Smooth muscle cell (in vitro differentiated cells): ENCODE data around the gene DBR1. TPM values are rescaled to one million over a fixed set of nuclear protein-coding genes. Genes with fewer than 3 reads are reported as not detected.
A peak's percentile ranks its signal among the peaks of the same experiment; 100 is the strongest.

Source experiments
- DNase-seq: peaks from one replicate; lab custom pipeline; 2025; ENCODE audit not compliant: unreplicated experiment; lab: John Stamatoyannopoulos, UW
- H2AFZ ChIP-seq: fragments of 200-600 bp; sonication (generic); 2 replicates; pipeline ENCODE4 v1.6.0; 2016; ENCODE audit warnings: antibody characterized with exemption, low read depth, mild to moderate bottlenecking
- H3F3A ChIP-seq: fragments of 200-600 bp; sonication (generic); 2 replicates; pipeline ENCODE4 v1.6.0; 2017; ENCODE audit warnings: antibody characterized with exemption, low read depth
- H3K27ac ChIP-seq: fragments of 200-600 bp; sonication (generic); 2 replicates; pipeline ENCODE4 v1.5.1; 2016; ENCODE audit warnings: low read depth, mild to moderate bottlenecking
- H3K27me3 ChIP-seq: fragments of 200-600 bp; sonication (generic); 2 replicates; pipeline ENCODE4 v1.6.1; 2016; ENCODE audit warnings: low read depth, mild to moderate bottlenecking
- H3K36me3 ChIP-seq: fragments of 200-600 bp; sonication (generic); 2 replicates; pipeline ENCODE4 v1.5.1; 2016; ENCODE audit warnings: low read depth
- H3K4me1 ChIP-seq: fragments of 200-600 bp; sonication (generic); 2 replicates; pipeline ENCODE4 v1.5.1; 2016; ENCODE audit warnings: low read depth
- H3K4me2 ChIP-seq: fragments of 200-600 bp; sonication (generic); 2 replicates; pipeline ENCODE4 v1.6.0; 2016; ENCODE audit warnings: mild to moderate bottlenecking
- H3K4me3 ChIP-seq: fragments of 200-600 bp; sonication (generic); 2 replicates; pipeline ENCODE4 v1.5.1; 2016; ENCODE audit warnings: mild to moderate bottlenecking
- H3K79me2 ChIP-seq: fragments of 200-600 bp; sonication (generic); 2 replicates; pipeline ENCODE4 v1.6.0; 2016; ENCODE audit warnings: low read depth, mild to moderate bottlenecking
- H3K9ac ChIP-seq: fragments of 200-600 bp; sonication (generic); 2 replicates; pipeline ENCODE4 v1.6.0; 2016; ENCODE audit warnings: low read depth
- H3K9me3 ChIP-seq: fragments of 200-600 bp; sonication (generic); replicated peaks from 2 replicates; pipeline ENCODE4 v1.5.1; 2016; ENCODE audit warnings: low read depth
- H4K20me1 ChIP-seq: fragments of 200-600 bp; sonication (generic); 2 replicates; pipeline ENCODE4 v1.6.0; 2016; ENCODE audit warnings: low read depth
- CTCF ChIP-seq: fragments of 200-600 bp; sonication (generic); IDR thresholded peaks from 2 replicates; pipeline ENCODE4 v1.5.1; 2017; ENCODE audit warnings: borderline replicate concordance, mild to moderate bottlenecking, antibody characterized with exemption; ENCODE audit not compliant: insufficient read depth, poor library complexity, severe bottlenecking
- WGBS: methylation state at CpG from one replicate; pipeline ENCODE4 v1.1.7; 2016; ENCODE audit warnings: low lambda C conversion rate; 5-methylcytosine and 5-hydroxymethylcytosine counted together
- polyA plus RNA-seq: library from polyadenylated mRNA; unstranded; fragments of >200 nt; fragmentation: Nextera tagmentation; extraction: Ambion mirVana; gene quantifications from 2 replicates; pipeline ENCODE4 v1.2.1, GENCODE V29; 2016
- total RNA-seq: library from RNA; depleted of rRNA; stranded (reverse); fragments of >200 nt; gene quantifications from 2 replicates; pipeline ENCODE4 v1.2.3, GENCODE V29; 2014

The DBR1 gene
- total and polyA plus RNA-seq, 2 experiments from 2014 or later: 13.8 to 15.1 TPM

DNA sequence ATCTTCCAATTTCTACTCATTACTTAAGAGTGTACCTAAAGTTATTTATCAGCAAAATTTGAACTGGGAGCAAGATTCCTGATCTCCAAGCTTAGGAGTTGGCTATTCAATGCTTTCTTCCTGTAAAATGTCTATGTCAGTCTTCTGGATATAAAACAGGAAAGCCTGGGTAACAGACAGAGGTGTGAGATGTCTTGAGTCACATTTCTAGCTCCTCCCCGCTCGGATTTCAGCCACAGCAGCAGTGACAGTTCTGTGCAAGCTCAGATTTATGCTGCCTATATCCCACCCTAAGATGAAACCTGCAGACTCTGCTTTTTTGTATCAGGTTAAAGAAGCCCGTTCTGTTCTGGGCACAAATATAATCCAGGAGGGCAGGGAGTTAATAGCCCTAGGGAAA, 10.3 kb upstream of the DBR1 start:
- no peak for DNase-seq

GRCh38 chr3:138180375-138181029, 5.8 kb upstream of the DBR1 start:
- H3K9ac ChIP-seq: no peak overlapping the region
- H3K4me2 ChIP-seq: no peak overlapping the region
- H4K20me1 ChIP-seq: no peaks in the 10 kb centered on the region
- H2AFZ ChIP-seq: no peak overlapping the region
- DNase-seq: no peak
- no peak overlapping the region for H3K27ac ChIP-seq
- 10% methylated on average over 2 of the region's 2 CpGs for WGBS
- H3K4me1 ChIP-seq: no peaks in the 10 kb centered on the region
- no peaks in the 10 kb centered on the region for H3K36me3 ChIP-seq
- H3K4me3 ChIP-seq: no peak overlapping the region
- H3K27me3 ChIP-seq: no peaks in the 10 kb centered on the region
- peaks cover 4% of the 10 kb centered on the region for H3F3A ChIP-seq
- H3K9me3 ChIP-seq: no peaks in the 10 kb centered on the region
- TF ChIP-seq CTCF: peak; percentile 31
- no peaks in the 10 kb centered on the region for H3K79me2 ChIP-seq

More for the DNA sequence above, 10.3 kb upstream of the DBR1 start:
- peak overlapping the region; percentile 25 for H3K4me2 ChIP-seq
- H3K4me3 ChIP-seq: no peak overlapping the region
- H3K9ac ChIP-seq: no peak overlapping the region
- WGBS: 35% methylated on average over 3 of the region's 3 CpGs
- no peak for TF ChIP-seq CTCF
- H3K9me3 ChIP-seq: no peaks in the 10 kb centered on the region
- H3K79me2 ChIP-seq: peaks cover 23% of the 10 kb centered on the region
- H3K4me1 ChIP-seq: peaks cover 13% of the 10 kb centered on the region
- peaks cover 7% of the 10 kb centered on the region for H3F3A ChIP-seq
- H3K36me3 ChIP-seq: no peaks in the 10 kb centered on the region
- H4K20me1 ChIP-seq: peaks cover 17% of the 10 kb centered on the region
- H3K27me3 ChIP-seq: no peaks in the 10 kb centered on the region
- no peak overlapping the region for H3K27ac ChIP-seq
- H2AFZ ChIP-seq: no peak overlapping the region

DNA sequence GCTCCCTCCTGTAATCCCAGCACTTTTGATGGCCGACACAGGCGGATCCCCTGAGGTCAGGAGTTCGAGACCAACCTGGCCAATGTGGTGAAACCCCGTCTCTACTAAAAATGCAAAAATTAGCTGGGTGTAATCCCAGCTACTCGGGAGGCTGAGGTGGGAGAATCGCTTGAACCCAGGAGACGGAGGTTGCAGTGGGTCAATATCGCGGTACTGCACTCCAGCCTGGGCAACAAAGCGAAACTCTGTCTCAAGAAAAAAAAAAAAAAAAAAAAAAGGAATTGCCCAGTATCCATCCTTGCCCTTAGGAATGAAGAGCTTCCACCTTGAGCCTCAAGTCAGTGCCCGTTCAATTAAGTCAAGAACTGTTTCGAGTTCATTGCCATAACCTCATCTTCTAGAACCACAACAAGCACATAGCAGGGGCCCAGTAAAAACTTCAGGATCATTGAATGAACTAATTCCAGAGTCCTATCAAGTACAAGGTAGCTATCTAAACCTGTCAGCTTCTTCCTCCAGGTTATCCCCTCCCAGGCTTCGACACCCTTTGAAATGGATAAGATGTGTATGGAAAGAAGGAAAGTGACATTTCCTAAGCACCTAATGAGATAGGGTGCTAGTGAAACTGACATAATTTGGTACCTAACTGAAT, 826 bp downstream of the DBR1 start:
- H3K4me3 ChIP-seq: peak overlapping the region; percentile 87
- DNase-seq: no peak
- no peaks in the 10 kb centered on the region for H3K27me3 ChIP-seq
- peaks cover 16% of the 10 kb centered on the region for H3K4me1 ChIP-seq
- no peaks in the 10 kb centered on the region for H4K20me1 ChIP-seq
- peaks cover 3% of the 10 kb centered on the region for H3K36me3 ChIP-seq
- H3K79me2 ChIP-seq: peaks cover 39% of the 10 kb centered on the region
- 51% methylated on average over 13 of the region's 13 CpGs for WGBS
- H3K27ac ChIP-seq: no peak overlapping the region
- H2AFZ ChIP-seq: peak overlapping the region; percentile 100
- H3K9ac ChIP-seq: peak overlapping the region; percentile 73
- peak overlapping the region; percentile 99 for H3K4me2 ChIP-seq
- no peaks in the 10 kb centered on the region for H3K9me3 ChIP-seq
- H3F3A ChIP-seq: no peaks in the 10 kb centered on the region
- TF ChIP-seq CTCF: no peak
